Breast epithelium (tissue), 3 donors: ENCODE data around the gene SCTR.

Source experiments
- POLR2A ChIP-seq: fragments of 450-650 bp; IDR thresholded peaks from one replicate; pipeline ENCODE4 v1.6.1; 2016; ENCODE audit warnings: antibody characterized with exemption, mild to moderate bottlenecking, moderate library complexity
- POLR2AphosphoS5 ChIP-seq, 3 donors: sonication (generic); formaldehyde crosslinking; IDR thresholded peaks; one replicate each; pipeline ENCODE4 v1.6.1; 2017; ENCODE audit warnings: antibody characterized with exemption in 3 of 3
- TF ChIP-seq, protein P1 (sequence below), 3 donors: fragments of 450-650 bp; IDR thresholded peaks; one replicate each; pipeline ENCODE4 v1.5.1; 2016 to 2017; ENCODE audit warnings: antibody characterized with exemption in 3 of 3, mild to moderate bottlenecking in 3 of 3, moderate library complexity in 3 of 3

DNA sequence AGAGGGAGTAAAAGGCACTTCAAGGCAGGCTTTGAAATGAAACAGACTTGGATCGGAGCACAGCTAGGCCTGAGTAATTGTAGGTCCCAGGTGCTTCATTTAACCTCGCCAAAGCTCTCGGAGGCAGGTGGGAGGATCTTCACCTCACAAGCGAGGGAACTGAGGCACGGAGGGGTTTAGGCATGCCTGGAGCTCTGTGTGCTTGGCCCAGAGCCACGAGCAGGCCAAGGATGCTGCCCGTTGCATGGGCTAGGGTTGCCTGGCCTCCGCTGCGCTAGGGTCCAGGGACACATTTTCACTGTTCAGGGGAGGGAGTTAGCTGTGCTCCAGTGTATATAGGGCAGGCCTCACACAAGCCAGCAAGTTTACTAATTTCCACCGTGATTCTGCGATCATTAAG lies 81.4 kb downstream of the SCTR start:
- TF ChIP-seq POLR2A (no peak), POLR2AphosphoS5 (IDR thresholded peaks at IDR 0.05) (no peak)
- TF ChIP-seq, protein P1, sequence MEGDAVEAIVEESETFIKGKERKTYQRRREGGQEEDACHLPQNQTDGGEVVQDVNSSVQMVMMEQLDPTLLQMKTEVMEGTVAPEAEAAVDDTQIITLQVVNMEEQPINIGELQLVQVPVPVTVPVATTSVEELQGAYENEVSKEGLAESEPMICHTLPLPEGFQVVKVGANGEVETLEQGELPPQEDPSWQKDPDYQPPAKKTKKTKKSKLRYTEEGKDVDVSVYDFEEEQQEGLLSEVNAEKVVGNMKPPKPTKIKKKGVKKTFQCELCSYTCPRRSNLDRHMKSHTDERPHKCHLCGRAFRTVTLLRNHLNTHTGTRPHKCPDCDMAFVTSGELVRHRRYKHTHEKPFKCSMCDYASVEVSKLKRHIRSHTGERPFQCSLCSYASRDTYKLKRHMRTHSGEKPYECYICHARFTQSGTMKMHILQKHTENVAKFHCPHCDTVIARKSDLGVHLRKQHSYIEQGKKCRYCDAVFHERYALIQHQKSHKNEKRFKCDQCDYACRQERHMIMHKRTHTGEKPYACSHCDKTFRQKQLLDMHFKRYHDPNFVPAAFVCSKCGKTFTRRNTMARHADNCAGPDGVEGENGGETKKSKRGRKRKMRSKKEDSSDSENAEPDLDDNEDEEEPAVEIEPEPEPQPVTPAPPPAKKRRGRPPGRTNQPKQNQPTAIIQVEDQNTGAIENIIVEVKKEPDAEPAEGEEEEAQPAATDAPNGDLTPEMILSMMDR (IDR thresholded peaks at IDR 0.05), result no peak
